Osteocyte (in vitro differentiated cells): ENCODE measurements around the gene FSD1L. TPM values are rescaled to one million over a fixed set of nuclear protein-coding genes. Genes with fewer than 3 reads are reported as not detected.

Experiments
- DNase-seq: peaks from one replicate; pipeline ENCODE4 v3.0.0; 2021; ENCODE audit warnings: mixed read lengths; ENCODE audit not compliant: unreplicated experiment; ENCODE audit errors: extremely low spot score
- H3K27ac Mint-ChIP-seq: one replicate; pipeline ENCODE4 v1.8.0; 2021; ENCODE audit warnings: mild to moderate bottlenecking, mixed read lengths; ENCODE audit not compliant: unreplicated experiment
- H3K27me3 Mint-ChIP-seq: one replicate; pipeline ENCODE4 v1.8.0; 2021; ENCODE audit warnings: mixed read lengths; ENCODE audit not compliant: unreplicated experiment
- H3K36me3 Mint-ChIP-seq: one replicate; pipeline ENCODE4 v1.8.0; 2021; ENCODE audit warnings: mixed read lengths; ENCODE audit not compliant: unreplicated experiment
- H3K4me1 Mint-ChIP-seq: one replicate; pipeline ENCODE4 v1.8.0; 2021; ENCODE audit warnings: mixed read lengths; ENCODE audit not compliant: unreplicated experiment
- H3K4me3 Mint-ChIP-seq: one replicate; pipeline ENCODE4 v1.8.0; 2021; ENCODE audit warnings: mild to moderate bottlenecking, moderate library complexity, mixed read lengths; ENCODE audit not compliant: unreplicated experiment
- H3K9me3 Mint-ChIP-seq: one replicate; pipeline ENCODE4 v1.8.0; 2021; ENCODE audit warnings: mixed read lengths; ENCODE audit not compliant: unreplicated experiment
- CTCF ChIP-seq: fragments of 200-600 bp; sonication (generic); IDR thresholded peaks from 2 replicates; pipeline ENCODE4 v1.5.0; 2021; ENCODE audit warnings: antibody characterized with exemption, mild to moderate bottlenecking, moderate library complexity
- total RNA-seq: library from RNA; stranded (reverse); gene quantifications from 2 replicates; pipeline ENCODE4 v1.2.1, GENCODE V29; 2021

FSD1L gene
- total RNA-seq, 1 donor from 2014 or later = 6.6 TPM

- no peaks in the 10 kb centered on the region for H3K36me3 Mint-ChIP-seq
- H3K27ac Mint-ChIP-seq = no peak overlapping the region
- H3K27me3 Mint-ChIP-seq = no peaks in the 10 kb centered on the region
- TF ChIP-seq CTCF = no peak
- no peaks in the 10 kb centered on the region for H3K9me3 Mint-ChIP-seq
- peaks cover 10% of the 10 kb centered on the region for H3K4me1 Mint-ChIP-seq
- H3K4me3 Mint-ChIP-seq = no peak overlapping the region
- no peak for DNase-seq
Measured at GRCh38 chr9:105443121-105443520, 4.7 kb upstream of the FSD1L start.

GRCh38 chr9:105444130-105444529, 3.7 kb upstream of the FSD1L start:
- no peak overlapping the region for H3K4me3 Mint-ChIP-seq
- no peak for DNase-seq
- no peaks in the 10 kb centered on the region for H3K36me3 Mint-ChIP-seq

GRCh38 chr9:105445203-105445881, 2.5 kb upstream of the FSD1L start:
- no peak overlapping the region for H3K4me3 Mint-ChIP-seq
- H3K27ac Mint-ChIP-seq = no peak overlapping the region
- no peaks in the 10 kb centered on the region for H3K9me3 Mint-ChIP-seq
- peaks cover 23% of the 10 kb centered on the region for H3K4me1 Mint-ChIP-seq
- no peak for TF ChIP-seq CTCF
- no peaks in the 10 kb centered on the region for H3K27me3 Mint-ChIP-seq
- H3K36me3 Mint-ChIP-seq = no peaks in the 10 kb centered on the region
- DNase-seq = no peak

More at GRCh38 chr9:105444130-105444529, 3.7 kb upstream of the FSD1L start:
- no peak for TF ChIP-seq CTCF
- H3K27me3 Mint-ChIP-seq = no peaks in the 10 kb centered on the region
- no peak overlapping the region for H3K27ac Mint-ChIP-seq
- H3K9me3 Mint-ChIP-seq = no peaks in the 10 kb centered on the region
- H3K4me1 Mint-ChIP-seq = peaks cover 10% of the 10 kb centered on the region

DNA sequence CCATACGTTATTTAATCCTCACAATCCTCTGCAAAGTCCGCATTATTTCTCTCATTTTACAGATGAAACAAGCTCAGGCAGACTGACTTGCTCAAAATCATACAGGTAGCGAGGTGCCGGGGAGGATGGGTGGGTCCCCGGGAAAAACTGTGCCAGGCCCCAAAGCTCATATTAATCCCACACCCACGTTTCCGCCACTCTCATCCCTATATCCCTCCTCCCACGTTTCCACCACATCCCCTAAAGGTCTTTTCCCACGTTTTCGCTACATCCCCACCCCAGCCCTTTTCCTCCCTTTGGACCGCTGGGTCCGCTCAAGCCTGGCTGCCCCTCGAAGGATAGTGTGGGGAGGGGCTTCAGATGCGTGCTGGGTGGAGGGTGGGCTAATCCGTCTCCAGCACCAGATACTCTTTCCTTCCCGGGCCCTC, 434 bp upstream of the FSD1L start:
- no peaks in the 10 kb centered on the region for H3K36me3 Mint-ChIP-seq
- TF ChIP-seq CTCF = no peak
- no peaks in the 10 kb centered on the region for H3K27me3 Mint-ChIP-seq
- peaks cover 35% of the 10 kb centered on the region for H3K4me1 Mint-ChIP-seq
- H3K9me3 Mint-ChIP-seq = no peaks in the 10 kb centered on the region
- peak overlapping the region; percentile 80 for H3K4me3 Mint-ChIP-seq
- no peak for DNase-seq
- peak overlapping the region; percentile 83 for H3K27ac Mint-ChIP-seq

GRCh38 chr9:105449081-105449480, 1.2 kb downstream of the FSD1L start:
- no peaks in the 10 kb centered on the region for H3K36me3 Mint-ChIP-seq
- peak overlapping the region; percentile 80 for H3K4me3 Mint-ChIP-seq
- no peak for TF ChIP-seq CTCF
- H3K4me1 Mint-ChIP-seq = peaks cover 37% of the 10 kb centered on the region
- H3K27me3 Mint-ChIP-seq = no peaks in the 10 kb centered on the region
- no peaks in the 10 kb centered on the region for H3K9me3 Mint-ChIP-seq
- no peak for DNase-seq
- H3K27ac Mint-ChIP-seq = peak overlapping the region; percentile 91
